GM10847 (cell line): ENCODE results near the gene P4HA2.

Source experiments
- POLR2A ChIP-seq: IDR thresholded peaks from 2 replicates; pipeline ENCODE4 v1.6.1; 2011; ENCODE audit not compliant: insufficient read length; ENCODE audit errors: extremely low read depth

The P4HA2 gene

GRCh38 chr5:132267931-132268768, 40.5 kb upstream of the P4HA2 start:
- no peak for TF ChIP-seq POLR2A

- TF ChIP-seq POLR2A = no peak
These were observed 39.6 kb upstream of the P4HA2 start for GRCh38 chr5:132267166-132267739.

GRCh38 chr5:132266836-132267160, 39.1 kb upstream of the P4HA2 start:
- no peak for TF ChIP-seq POLR2A

- no peak for TF ChIP-seq POLR2A
These were observed 38.6 kb upstream of the P4HA2 start for GRCh38 chr5:132266031-132266835.

- TF ChIP-seq POLR2A = no peak
These were observed 37.8 kb upstream of the P4HA2 start for GRCh38 chr5:132265336-132266030.

GRCh38 chr5:132264546-132265335, 37.1 kb upstream of the P4HA2 start:
- no peak for TF ChIP-seq POLR2A

- no peak for TF ChIP-seq POLR2A
These were observed 36.1 kb upstream of the P4HA2 start for GRCh38 chr5:132263548-132264261.

GRCh38 chr5:132262882-132263547, 35.4 kb upstream of the P4HA2 start:
- TF ChIP-seq POLR2A = no peak

GRCh38 chr5:132261881-132262845, 34.5 kb upstream of the P4HA2 start:
- no peak for TF ChIP-seq POLR2A

- no peak for TF ChIP-seq POLR2A
These were observed 33.3 kb upstream of the P4HA2 start for GRCh38 chr5:132260714-132261551.

- no peak for TF ChIP-seq POLR2A
These were observed 32.4 kb upstream of the P4HA2 start for GRCh38 chr5:132260051-132260450.
